A549 (cell line): ENCODE results near the gene NAV2. TPM values are rescaled to one million over a fixed set of nuclear protein-coding genes. Genes with fewer than 3 reads are reported as not detected.

Experiments
- ATAC-seq, 2 experiments: fragments of 200-7000 bp in 1 of 2; fragments of >200 bp in 1 of 2; cut with Nextera tagmentation in 1 of 2; cut with Tn5 transposase in 1 of 2; 3 replicates each; pipeline versions ENCODE4 v1.8.0 to v1.9.1; 2018 to 2020; ENCODE audit warnings: mild to moderate bottlenecking in 1 of 2, moderate library complexity in 1 of 2
- CTCF ChIA-PET: fragments of 300-600 bp; sonication (Branson Sonifier 250); formaldehyde crosslinking; extraction: SDS; loops from one replicate; lab custom pipeline; 2021; ENCODE audit warnings: antibody characterized with exemption, inconsistent platforms; lab: Yijun Ruan, JAX
- POLR2A ChIA-PET: fragments of 350-600 bp; formaldehyde crosslinking; extraction: SDS; loops from one replicate; lab custom pipeline; 2021; ENCODE audit warnings: antibody characterized with exemption, inconsistent platforms; lab: Yijun Ruan, JAX
- DNase-seq, 2 experiments: peaks; one replicate each; pipeline versions ENCODE4 v3.0.0 to v3.0.0-alpha.2; 2011 to 2016; ENCODE audit warnings: low read depth in 1 of 2, low spot score in 1 of 2
- FAIRE-seq: peaks from 2 replicates; lab custom pipeline; 2011; peaks lifted over from hg19 to GRCh38; lab: Jason Lieb, UNC
- H3K27ac ChIP-seq, 2 experiments: fragments of >200 bp; sonication (Bioruptor Twin); formaldehyde crosslinking; 3 replicates each; pipeline ENCODE4 v1.5.1; 2016 to 2017
- H3K4me1 ChIP-seq: fragments of >200 bp; sonication (Bioruptor Twin); formaldehyde crosslinking; 3 replicates; pipeline ENCODE4 v1.6.1; 2016
- H3K4me2 ChIP-seq: fragments of >200 bp; sonication (Bioruptor Twin); formaldehyde crosslinking; 3 replicates; pipeline ENCODE4 v1.6.1; 2016
- H3K4me3 ChIP-seq: fragments of >200 bp; sonication (Bioruptor Twin); formaldehyde crosslinking; 3 replicates; pipeline ENCODE4 v1.5.1; 2016
- H3K9me3 ChIP-seq: fragments of >200 bp; sonication (Bioruptor Twin); formaldehyde crosslinking; 3 replicates; pipeline ENCODE4 v1.6.1; 2016
- BCL3 ChIP-seq: fragments of >200 bp; sonication (Bioruptor Twin); formaldehyde crosslinking; IDR thresholded peaks from 3 replicates; pipeline ENCODE4 v1.6.1; 2016
- BHLHE40 ChIP-seq: IDR thresholded peaks from 2 replicates; pipeline ENCODE4 v1.6.1; 2012; ENCODE audit warnings: low read depth, low read length, inconsistent platforms
- CBX2 ChIP-seq: fragments of 200-600 bp; sonication (generic); IDR thresholded peaks from 2 replicates; pipeline ENCODE4 v1.6.1; 2016; ENCODE audit warnings: low read depth, mild to moderate bottlenecking, borderline replicate concordance
- CEBPB ChIP-seq, 2 experiments: fragments of >200 bp in 1 of 2; sonication (Bioruptor Twin) in 1 of 2; formaldehyde crosslinking in 1 of 2; IDR thresholded peaks; 2 replicates each; pipeline ENCODE4 v1.6.1; 2012 to 2016
- CHD4 ChIP-seq: fragments of 200-600 bp; sonication (generic); IDR thresholded peaks from 2 replicates; pipeline ENCODE4 v1.6.1; 2016; ENCODE audit warnings: antibody characterized with exemption, mild to moderate bottlenecking, borderline replicate concordance
- EHF ChIP-seq: fragments of 250-450 bp; sonication (Bioruptor Pico); IDR thresholded peaks from 2 replicates; pipeline ENCODE4 v1.5.0; 2020; ENCODE audit warnings: mild to moderate bottlenecking
- FOSB ChIP-seq: fragments of 250-450 bp; sonication (Bioruptor Pico); IDR thresholded peaks from 2 replicates; pipeline ENCODE4 v1.5.0; 2020; ENCODE audit warnings: mild to moderate bottlenecking, moderate library complexity
- FOXS1 ChIP-seq: fragments of 250-450 bp; sonication (Bioruptor Pico); IDR thresholded peaks from 2 replicates; pipeline ENCODE4 v1.5.0; 2020; ENCODE audit warnings: mild to moderate bottlenecking, moderate library complexity
- GATA3 ChIP-seq: IDR thresholded peaks from 2 replicates; pipeline ENCODE4 v1.6.1; 2012; ENCODE audit warnings: borderline replicate concordance
- HDAC2 ChIP-seq: fragments of 200-600 bp; sonication (generic); IDR thresholded peaks from 2 replicates; pipeline ENCODE4 v1.6.1; 2016
- HMGXB4 ChIP-seq: fragments of 250-450 bp; sonication (Bioruptor Pico); IDR thresholded peaks from 2 replicates; pipeline ENCODE4 v1.5.0; 2021; ENCODE audit warnings: mild to moderate bottlenecking, moderate library complexity, borderline replicate concordance
- HOXB13 ChIP-seq: fragments of 250-450 bp; sonication (Bioruptor Pico); IDR thresholded peaks from 2 replicates; pipeline ENCODE4 v1.5.0; 2020; ENCODE audit warnings: low read depth, mild to moderate bottlenecking, moderate library complexity
- HOXB5 ChIP-seq: fragments of 250-450 bp; sonication (Bioruptor Pico); IDR thresholded peaks from 2 replicates; pipeline ENCODE4 v1.5.0; 2020; ENCODE audit warnings: mild to moderate bottlenecking, moderate library complexity
- JUNB ChIP-seq: fragments of >200 bp; sonication (Bioruptor Twin); formaldehyde crosslinking; IDR thresholded peaks from 2 replicates; pipeline ENCODE4 v1.6.1; 2016
- KDM1A ChIP-seq: fragments of 200-600 bp; sonication (generic); IDR thresholded peaks from 2 replicates; pipeline ENCODE4 v1.6.1; 2016; ENCODE audit warnings: low read depth, mild to moderate bottlenecking
- KDM5A ChIP-seq: fragments of 200-600 bp; sonication (generic); IDR thresholded peaks from 2 replicates; pipeline ENCODE4 v1.6.1; 2016; ENCODE audit warnings: antibody characterized with exemption, mild to moderate bottlenecking
- MAZ ChIP-seq: fragments of 150-350 bp; IDR thresholded peaks from 2 replicates; pipeline ENCODE4 v1.6.1; 2014; ENCODE audit warnings: antibody characterized with exemption, low read depth, low read length, borderline replicate concordance
- NFE2L2 ChIP-seq: fragments of 150-350 bp; conservative IDR thresholded peaks from 2 replicates; pipeline ENCODE4 v1.6.1; 2014; ENCODE audit warnings: low read length
- NR3C1 ChIP-seq: fragments of >200 bp; sonication (Bioruptor Twin); formaldehyde crosslinking; IDR thresholded peaks from 3 replicates; pipeline ENCODE4 v1.6.1; 2017
- PHF8 ChIP-seq: fragments of 200-600 bp; sonication (generic); IDR thresholded peaks from 2 replicates; pipeline ENCODE4 v1.6.1; 2016; ENCODE audit warnings: low read depth, mild to moderate bottlenecking, antibody characterized with exemption, moderate library complexity, borderline replicate concordance
- RCOR1 ChIP-seq: fragments of 150-350 bp; IDR thresholded peaks from 2 replicates; pipeline ENCODE4 v1.6.1; 2014; ENCODE audit warnings: antibody characterized with exemption, low read length, low read depth
- RFX5 ChIP-seq: fragments of 450-650 bp; IDR thresholded peaks from 2 replicates; pipeline ENCODE4 v1.7.1; 2014; ENCODE audit warnings: antibody characterized with exemption, mild to moderate bottlenecking, moderate library complexity
- SMC3 ChIP-seq: fragments of >200 bp; sonication (Bioruptor Twin); formaldehyde crosslinking; IDR thresholded peaks from 3 replicates; pipeline ENCODE4 v1.6.1; 2018; ENCODE audit warnings: inconsistent platforms
- SREBF2 ChIP-seq: fragments of 450-650 bp; IDR thresholded peaks from 2 replicates; pipeline ENCODE4 v1.6.1; 2014; ENCODE audit warnings: mild to moderate bottlenecking, moderate library complexity
- ZC3H11A ChIP-seq: fragments of 450-650 bp; IDR thresholded peaks from 2 replicates; pipeline ENCODE4 v1.6.1; 2014; ENCODE audit warnings: antibody characterized with exemption, mild to moderate bottlenecking
- ZNF302 ChIP-seq: fragments of 250-450 bp; sonication (Bioruptor Pico); IDR thresholded peaks from 2 replicates; pipeline ENCODE4 v1.9.0; 2021; ENCODE audit warnings: inconsistent platforms, mild to moderate bottlenecking, moderate library complexity
- WGBS: methylation state at CpG from one replicate; pipeline ENCODE4 v1.1.6; 2017; ENCODE audit errors: missing lambda C conversion rate; 5-methylcytosine and 5-hydroxymethylcytosine counted together
- polyA plus RNA-seq, 4 experiments: library from polyadenylated mRNA; depleted of rRNA in 3 of 4; stranded (reverse); fragments of >200 nt; fragmentation: RNase III in 1 of 4; extraction: RNeasy Plus Mini Kit Qiagen cat#74134 plus additional on column Dnase treatment in 1 of 4; gene quantifications; 2 replicates in 3 of 4; 3 replicates in 1 of 4; pipeline ENCODE4 v1.2.3, GENCODE V29; 2011 to 2017
- TF ChIP-seq, protein P1 (sequence below): fragments of 450-650 bp; IDR thresholded peaks from 2 replicates; pipeline ENCODE4 v1.6.1; 2014; ENCODE audit warnings: antibody characterized with exemption

The NAV2 gene
- polyA plus RNA-seq, 2 of the 4 experiments (the other 2 are of a cell fraction): 4.9 to 19.8 TPM

- no peak for TF ChIP-seq PHF8
- TF ChIP-seq, all 56 proteins: peak for 11
These were observed 266.3 kb downstream of the NAV2 start (continued) for GRCh38 chr11:19978668-19979518.

DNA sequence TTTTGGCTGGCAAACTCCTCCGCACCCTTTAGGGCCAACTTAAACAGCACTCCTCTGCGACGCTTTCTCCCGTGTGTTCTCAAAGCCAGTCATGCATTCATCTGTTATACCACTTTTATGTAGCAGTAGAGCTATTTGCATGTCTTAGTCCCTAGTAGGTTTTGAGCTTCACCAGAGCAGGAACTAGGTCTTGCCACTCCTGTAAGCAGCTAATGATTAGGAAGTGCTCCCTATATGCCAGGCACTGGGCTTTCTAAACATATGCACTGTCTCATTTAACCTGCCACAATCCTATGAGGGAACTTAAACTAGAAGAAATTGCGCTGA, 266.8 kb downstream of the NAV2 start:
- H3K4me3 ChIP-seq: no peak overlapping the region; the same call in 2 of the 3 replicates
- no peak for DNase-seq
- H3K4me2 ChIP-seq: peak overlapping the region; percentile 70
- peaks cover 69% of the 10 kb centered on the region for H3K4me1 ChIP-seq
- peak overlapping the region; percentile 91 to 99 for H3K27ac ChIP-seq
- no peak for TF ChIP-seq GATA3
- TF ChIP-seq CHD4: no peak
- no peak for TF ChIP-seq RCOR1
- no peak for TF ChIP-seq NFE2L2
- no peak for TF ChIP-seq EHF (CRISPR knock-in tag)
- TF ChIP-seq NR3C1: no peak
- no peak for TF ChIP-seq BCL3
- TF ChIP-seq FOSB (CRISPR knock-in tag): no peak
- no peak for TF ChIP-seq HMGXB4 (CRISPR knock-in tag)
- TF ChIP-seq, protein P1, sequence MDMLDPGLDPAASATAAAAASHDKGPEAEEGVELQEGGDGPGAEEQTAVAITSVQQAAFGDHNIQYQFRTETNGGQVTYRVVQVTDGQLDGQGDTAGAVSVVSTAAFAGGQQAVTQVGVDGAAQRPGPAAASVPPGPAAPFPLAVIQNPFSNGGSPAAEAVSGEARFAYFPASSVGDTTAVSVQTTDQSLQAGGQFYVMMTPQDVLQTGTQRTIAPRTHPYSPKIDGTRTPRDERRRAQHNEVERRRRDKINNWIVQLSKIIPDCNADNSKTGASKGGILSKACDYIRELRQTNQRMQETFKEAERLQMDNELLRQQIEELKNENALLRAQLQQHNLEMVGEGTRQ: no peak
- TF ChIP-seq RFX5: no peak
- no peak for TF ChIP-seq CBX2
- TF ChIP-seq CEBPB (IDR thresholded peaks at IDR 0.05): no peak
- no peak for TF ChIP-seq SREBF2
- no peak for TF ChIP-seq HDAC2
- TF ChIP-seq MAZ: no peak
- no peak for TF ChIP-seq FOXS1 (CRISPR knock-in tag)
- TF ChIP-seq BHLHE40: no peak
- ChIA-PET POLR2A (no interaction called here), CTCF (interaction anchor here (0.6 to 3.6 kb wide), 11 partner anchors 10 to 806 kb away, joined by 3 to 20 read pairs (median 6); no protein-coding TSS in a partner anchor)
- no peak for ATAC-seq
- no peaks in the 10 kb centered on the region for H3K9me3 ChIP-seq
- FAIRE-seq: no peak
- 95% methylated on average over 5 of the region's 5 CpGs for WGBS

DNA sequence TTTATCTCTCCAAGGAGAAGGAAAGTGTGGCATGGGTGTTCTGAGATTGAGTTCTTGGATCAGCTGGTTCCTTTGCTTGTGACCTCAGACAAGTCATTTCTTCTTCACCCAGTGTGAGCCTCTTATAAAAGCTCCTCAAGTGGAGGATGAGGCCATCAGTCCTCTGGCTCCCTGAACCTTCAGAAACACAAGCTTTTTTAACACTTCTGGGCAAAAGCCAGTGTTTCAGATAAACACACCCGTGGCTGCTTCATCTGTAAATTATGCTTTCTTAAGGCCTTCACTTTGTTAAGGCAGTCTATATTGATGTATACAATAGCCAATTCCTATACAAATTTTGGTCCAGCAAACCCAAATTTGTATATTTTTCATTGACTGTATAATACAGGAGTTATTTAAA, 267.8 kb downstream of the NAV2 start:
- TF ChIP-seq NR3C1: no peak
- TF ChIP-seq NFE2L2: no peak
- no peak for TF ChIP-seq SMC3
- no peak for TF ChIP-seq KDM5A
- no peak for TF ChIP-seq ZNF302
- no peak for TF ChIP-seq SREBF2
- no peak for TF ChIP-seq EHF (CRISPR knock-in tag)
- TF ChIP-seq CEBPB (IDR thresholded peaks at IDR 0.05): no peak
- TF ChIP-seq HOXB13: no peak
- no peak for TF ChIP-seq RCOR1
- no peak for TF ChIP-seq KDM1A
- no peak for TF ChIP-seq ZC3H11A
- no peak for TF ChIP-seq MAZ
- no peak for TF ChIP-seq JUNB
- no peak for TF ChIP-seq HOXB5 (CRISPR knock-in tag)
- no peak for ATAC-seq
- Histone ChIP-seq H3K4me1 (peaks cover 73% of the 10 kb centered on the region), H3K27ac (peak overlapping the region; percentile 91 to 99), H3K4me3 (no peak overlapping the region), H3K9me3 (no peaks in the 10 kb centered on the region), H3K4me2 (peak overlapping the region; percentile 70; the same call in 2 of the 3 replicates)
- no peak for FAIRE-seq
- CTCF ChIA-PET: interaction anchor here (0.7 to 3.6 kb wide), 8 partner anchors 9 to 148 kb away, joined by 3 to 20 read pairs (median 7); no protein-coding TSS in a partner anchor
- DNase-seq: no peak
- POLR2A ChIA-PET: no interaction called here
- 47% methylated on average over 1 of the region's 1 CpG for WGBS
